G401 (cell line): ENCODE results near the gene PPARGC1A. TPM values are rescaled to one million over a fixed set of nuclear protein-coding genes. Genes with fewer than 3 reads are reported as not detected.

Source experiments
- DNase-seq: peaks from one replicate; pipeline ENCODE4 v3.0.0-alpha.2; 2015; ENCODE audit warnings: low spot score
- in situ Hi-C: cut with HindIII; loops from 2 replicates; pipeline ENCODE4 v1.10.0; 2016; ENCODE audit warnings: low sequenced_read_pairs, mixed read lengths
- total RNA-seq: library from RNA; depleted of rRNA; stranded (reverse); fragments of >200 nt; shearing (Covaris generic); gene quantifications from 2 replicates; pipeline ENCODE4 v1.2.3, GENCODE V29; 2014

Gene PPARGC1A
- total RNA-seq, 1 experiment from 2014 or later: not detected

DNA sequence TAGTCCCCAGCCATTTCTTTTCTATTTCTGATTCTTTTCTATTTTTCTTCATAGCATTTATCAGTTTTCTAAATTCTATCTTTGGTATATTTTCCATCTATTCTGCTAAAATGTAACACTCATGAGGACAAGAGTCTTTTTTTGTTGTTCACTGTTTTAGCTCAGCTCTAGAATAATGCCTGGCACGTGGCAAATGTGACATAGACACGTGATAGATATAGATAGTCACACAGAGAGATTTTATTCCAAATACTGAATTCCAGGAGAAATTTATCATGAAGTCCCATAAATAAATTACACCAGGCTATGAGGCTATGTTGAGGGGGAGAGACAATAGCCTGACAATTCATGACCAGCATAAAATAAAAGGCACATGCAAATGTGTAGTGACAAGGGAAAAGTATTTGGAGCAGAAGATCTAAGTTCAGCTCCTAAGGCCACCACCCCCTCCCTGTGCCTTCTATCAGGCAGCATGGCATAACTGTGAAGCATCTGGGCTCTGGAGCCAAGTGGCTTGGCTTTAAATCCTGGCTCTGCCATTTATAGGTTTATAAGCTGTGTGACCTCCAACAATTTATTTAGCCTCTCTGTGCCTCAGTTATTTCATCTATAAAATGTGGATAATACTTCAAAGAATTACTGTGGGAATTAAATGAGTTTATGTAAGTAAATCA, 25.7 kb upstream of the PPARGC1A start:
- in situ Hi-C loops: no loop called here
- DNase-seq: no peak

DNA sequence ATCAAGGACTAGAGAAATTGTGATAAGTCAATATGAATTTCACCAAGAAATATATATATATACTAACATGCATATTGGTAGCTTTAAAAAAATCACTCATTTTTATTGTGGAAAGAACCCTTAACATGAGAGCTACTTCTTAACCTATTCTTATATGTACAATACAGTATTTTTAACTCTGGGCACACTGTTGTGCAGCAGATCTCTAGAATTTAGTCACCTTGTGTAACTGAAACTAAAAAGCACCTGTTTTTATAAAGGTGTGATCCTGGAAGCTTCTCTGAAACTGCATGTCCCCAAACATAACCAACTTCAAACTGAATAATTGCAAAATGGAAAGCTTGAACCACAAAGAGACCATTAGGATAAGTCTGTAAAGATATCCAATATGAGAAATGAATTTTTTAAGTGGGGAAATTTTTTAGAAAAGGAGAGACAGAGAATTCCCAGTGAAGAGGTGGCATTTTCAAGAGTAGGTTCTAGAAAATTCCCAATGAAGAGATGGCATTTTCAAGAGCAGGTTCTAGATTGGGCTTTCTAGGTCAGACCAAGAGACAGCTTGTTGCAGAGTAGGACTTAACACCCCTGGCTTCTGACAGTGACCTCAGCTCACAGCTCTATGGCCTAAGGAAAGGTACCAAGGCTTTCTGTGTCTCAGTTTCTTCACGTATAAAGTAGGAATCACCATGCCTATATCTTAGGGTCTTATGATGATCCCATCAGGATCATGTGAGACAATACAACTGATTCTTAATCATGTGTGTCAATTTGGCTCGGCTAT, 22.0 kb upstream of the PPARGC1A start:
- in situ Hi-C loops: no loop called here
- no peak for DNase-seq

DNA sequence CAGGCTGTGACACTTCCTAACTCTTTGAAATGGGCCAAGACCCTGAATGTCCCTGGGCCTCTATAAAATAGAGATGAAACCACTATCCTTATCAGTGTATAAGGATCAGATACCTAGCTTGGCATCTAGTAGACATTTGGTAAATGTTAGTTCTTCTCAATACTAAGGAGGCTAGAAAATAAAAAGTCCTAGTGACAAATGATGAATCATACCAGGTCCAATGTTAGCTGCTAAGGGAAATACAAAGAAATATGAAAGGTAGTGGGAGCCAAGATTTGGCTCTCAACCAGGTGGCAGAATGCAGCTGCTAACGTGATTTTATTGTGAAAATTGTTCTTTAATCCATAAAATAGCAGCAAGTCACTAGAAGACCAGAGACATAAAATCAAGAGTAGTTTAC, 19.8 kb upstream of the PPARGC1A start:
- no peak for DNase-seq
- in situ Hi-C loops: no loop called here

DNA sequence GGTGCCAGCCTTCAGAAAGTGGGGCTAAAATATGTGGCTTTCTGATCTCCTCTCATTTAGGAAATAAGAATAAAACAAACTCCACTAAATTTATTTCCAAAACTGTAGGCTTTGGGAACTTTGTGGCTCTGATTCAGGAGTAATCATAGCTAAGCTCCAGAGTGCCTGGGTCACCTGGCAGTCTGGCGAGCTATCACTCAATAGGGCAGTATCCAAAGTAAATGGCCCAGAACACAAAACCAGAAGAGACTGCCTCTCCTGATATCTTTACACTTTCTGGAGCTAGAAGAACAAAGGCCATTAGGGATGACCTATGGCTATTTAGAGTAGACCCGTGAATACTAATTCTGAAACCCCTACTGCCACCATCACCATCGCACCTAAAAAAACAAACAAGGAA, 17.0 kb upstream of the PPARGC1A start:
- in situ Hi-C loops: no loop called here
- DNase-seq: no peak

DNA sequence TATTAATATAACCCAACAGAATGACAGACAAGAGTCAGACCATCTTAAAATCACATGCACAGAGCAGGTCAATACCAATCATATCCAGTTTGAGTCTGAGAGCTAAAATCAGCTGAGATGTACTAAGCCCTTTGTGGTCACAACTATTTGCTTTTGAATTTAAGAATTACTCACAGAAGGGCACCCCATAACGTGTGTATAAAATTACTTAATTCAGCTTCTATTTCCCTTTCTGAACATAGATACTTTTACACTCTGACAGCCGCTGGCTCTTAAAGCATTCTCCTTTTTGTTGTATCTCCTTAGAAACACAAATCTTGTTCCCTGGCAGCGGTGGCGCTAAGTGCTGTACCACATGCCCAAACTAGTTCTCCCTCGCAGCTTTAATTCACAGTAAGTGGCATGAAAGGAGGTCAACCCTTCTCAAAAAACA, 14.8 kb upstream of the PPARGC1A start:
- peak; percentile 35 for DNase-seq
- in situ Hi-C loops: no loop called here

DNA sequence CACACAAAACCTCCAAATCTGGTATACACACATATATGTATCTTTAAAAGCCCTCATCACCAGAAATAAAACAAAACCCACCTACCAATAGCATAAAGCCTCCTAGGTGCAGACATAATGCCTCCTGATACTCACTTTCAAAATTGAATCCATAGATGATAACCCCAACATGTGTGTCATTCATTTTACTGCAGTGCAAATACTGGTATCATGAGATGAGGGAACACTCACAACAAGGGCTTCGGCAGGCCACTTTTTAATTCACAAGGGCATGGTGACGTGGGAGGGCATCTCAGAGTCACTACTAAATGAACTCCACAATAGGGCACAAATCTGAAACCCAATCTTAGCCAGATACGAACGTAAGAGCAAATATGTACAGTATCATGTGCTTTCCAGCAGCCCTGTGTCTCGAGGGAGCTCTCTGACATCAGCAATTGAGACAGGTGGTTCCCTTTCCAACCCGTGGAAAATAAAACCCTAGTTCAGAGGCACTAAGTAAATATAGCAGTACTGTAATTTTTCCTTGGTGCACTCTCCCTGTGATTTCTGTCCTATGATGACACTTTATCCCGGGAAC, 14.1 kb upstream of the PPARGC1A start:
- in situ Hi-C loops: no loop called here

DNA sequence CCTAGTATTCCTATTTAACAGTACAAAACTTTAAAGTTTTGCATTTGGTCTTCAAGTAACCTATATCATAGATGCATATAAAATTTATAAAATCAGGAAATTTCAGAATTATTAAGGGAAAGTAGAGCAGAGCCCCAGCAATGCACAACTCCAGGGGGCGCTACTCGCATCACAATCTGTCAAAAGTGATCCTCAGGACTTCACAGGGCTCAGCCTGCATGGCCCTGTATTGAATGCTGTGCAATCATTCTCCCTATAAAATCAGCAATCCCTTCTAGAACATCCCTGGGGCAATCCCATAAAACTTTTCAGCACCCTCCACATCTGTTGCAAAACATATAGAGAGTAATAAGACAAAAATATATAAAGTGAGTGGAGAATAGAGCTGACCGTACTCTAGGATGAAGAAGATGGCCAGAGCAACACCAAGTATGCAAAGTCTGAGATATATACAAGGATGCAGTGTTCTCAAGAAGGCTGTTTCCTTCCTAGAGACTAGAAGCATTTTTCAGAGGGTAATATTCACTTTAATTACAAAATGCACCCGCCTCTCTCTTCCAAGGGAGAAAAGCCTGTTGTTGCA, 12.5 kb upstream of the PPARGC1A start:
- DNase-seq: no peak
- in situ Hi-C loops: no loop called here

More for the DNA sequence above, 14.1 kb upstream of the PPARGC1A start:
- no peak for DNase-seq

DNA sequence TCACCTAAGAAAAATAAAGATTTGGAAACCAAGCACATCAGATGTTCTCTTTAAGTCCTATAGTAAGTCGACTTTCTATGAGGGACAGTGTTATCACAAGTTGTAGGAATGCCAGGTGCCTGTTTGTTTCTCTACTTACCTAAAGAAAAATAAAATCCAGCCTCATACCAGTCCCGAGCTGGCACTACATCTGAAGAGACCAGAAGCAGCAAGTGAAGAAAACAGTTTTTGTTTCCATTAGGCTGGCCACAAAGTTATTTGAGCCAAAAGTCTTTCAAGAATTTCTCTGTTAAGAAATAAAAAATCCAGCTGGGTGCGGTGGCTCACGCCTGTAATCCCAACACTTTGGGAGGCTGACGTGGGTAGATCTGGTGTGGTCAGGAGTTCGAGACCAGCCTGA, 10.8 kb upstream of the PPARGC1A start:
- in situ Hi-C loops: no loop called here
- no peak for DNase-seq

DNA sequence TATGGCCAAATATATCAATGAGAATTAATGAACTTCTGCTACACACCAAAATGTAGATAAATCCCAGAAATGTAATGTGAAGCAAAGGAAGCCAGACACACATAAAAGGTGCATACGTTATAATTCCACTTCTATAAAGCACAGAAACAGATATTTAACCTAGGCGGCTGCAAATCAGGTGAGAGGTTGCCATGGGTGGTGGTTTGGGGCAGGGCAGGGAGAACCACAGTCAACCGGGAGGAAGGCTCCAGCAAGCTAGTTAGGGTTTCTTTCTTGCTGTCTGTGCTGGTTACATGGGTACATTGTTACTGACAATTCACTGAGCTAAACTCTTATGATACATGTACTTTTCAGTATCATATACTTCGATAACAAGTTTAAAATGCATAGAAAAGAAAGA, 9.7 kb upstream of the PPARGC1A start:
- in situ Hi-C loops: no loop called here
- DNase-seq: no peak

DNA sequence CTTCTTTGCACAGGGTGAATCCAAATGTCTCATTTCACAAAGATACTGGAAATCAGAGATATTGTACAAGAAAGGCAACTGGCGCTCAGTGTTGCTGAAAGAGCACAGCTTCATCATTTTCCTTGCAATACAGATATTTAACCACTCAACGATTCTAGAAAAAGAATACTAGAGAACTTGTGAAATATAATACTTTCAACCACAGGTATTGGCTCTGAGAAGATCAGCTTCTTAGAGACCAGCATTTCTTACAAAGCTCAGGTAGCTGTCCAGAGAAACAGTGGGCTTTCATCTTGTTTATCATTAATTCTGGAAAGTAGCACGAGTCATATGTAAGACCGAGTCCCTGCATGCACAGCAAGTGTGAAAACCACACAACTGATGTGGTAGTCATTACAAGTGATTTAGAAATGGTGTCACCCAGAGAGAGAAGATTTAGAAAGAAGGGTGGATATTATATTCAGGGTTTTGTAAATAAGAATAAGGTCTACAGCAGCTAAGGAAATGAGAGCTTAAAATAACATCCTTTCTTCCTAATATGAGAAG, 7.8 kb upstream of the PPARGC1A start:
- in situ Hi-C loops: no loop called here
- DNase-seq: no peak

DNA sequence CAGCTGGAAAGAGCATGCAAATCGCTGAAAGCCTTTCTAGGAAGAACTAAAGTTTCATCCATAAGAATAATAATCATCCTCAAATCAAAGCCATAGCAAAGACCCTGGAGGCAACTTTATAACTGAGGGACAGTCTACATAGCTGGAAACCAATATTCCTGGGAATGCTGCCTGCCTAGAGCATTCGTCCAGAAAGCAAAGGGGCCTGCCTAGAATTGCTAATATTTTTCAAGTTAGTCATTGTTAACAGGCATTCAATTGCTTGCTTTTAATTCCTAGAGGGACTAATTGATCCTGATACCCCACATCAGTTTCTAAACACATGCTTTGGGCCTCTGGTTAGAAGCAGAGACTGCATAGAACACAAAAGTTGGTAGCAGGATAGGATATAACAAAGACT, 4.2 kb upstream of the PPARGC1A start:
- DNase-seq: no peak
- in situ Hi-C loops: no loop called here

DNA sequence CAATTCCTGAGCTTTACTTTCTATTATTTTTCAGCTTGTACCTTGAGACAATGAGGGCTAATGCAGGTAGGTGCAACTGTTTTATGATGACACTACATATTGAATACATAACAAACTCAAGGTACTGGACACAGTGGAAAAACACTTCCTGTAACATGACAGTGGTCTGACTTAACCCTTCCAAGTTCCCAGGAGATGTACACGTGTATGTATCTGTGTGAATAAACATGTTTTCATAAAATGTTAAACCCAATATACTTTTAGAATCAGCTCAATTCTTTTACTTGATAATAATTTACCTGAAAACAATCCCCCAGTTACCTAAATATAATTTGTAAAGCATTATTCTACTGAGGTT, 1.2 kb upstream of the PPARGC1A start:
- in situ Hi-C loops: no loop called here
- no peak for DNase-seq

DNA sequence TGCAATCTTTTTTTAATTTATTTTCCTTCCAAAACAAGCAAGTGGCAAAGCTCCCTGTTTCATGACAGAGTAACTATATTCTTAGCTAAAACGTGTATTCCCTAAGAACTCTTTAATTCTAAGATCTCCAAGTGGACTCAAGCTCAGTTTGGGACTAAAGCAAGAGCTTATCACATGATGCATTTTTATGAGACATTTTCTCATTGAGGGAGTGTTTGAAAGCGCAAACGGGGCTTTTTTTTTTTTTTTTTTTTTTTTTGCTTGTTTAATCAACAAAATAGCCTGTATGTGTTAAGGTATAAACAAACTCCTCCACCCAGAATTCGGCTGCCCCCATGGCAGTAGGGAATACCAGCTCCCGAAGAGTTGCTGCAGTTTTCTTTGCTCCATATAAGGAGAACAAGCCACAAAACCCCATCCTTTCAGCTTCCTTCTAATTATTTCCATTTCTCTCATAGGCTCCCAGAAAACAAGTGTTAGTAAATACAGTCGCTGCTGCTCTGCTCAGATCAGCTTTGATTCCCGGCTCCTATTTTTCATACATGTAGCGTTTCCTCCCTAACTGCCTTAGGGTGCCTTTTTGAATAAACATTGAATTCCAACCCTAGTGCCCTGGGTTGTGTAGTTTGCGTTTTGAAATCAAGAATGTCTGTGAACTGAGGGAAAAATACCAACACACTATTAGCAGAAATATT, 669 bp upstream of the PPARGC1A start:
- in situ Hi-C loops: no loop called here
- DNase-seq: peak; percentile 64

DNA sequence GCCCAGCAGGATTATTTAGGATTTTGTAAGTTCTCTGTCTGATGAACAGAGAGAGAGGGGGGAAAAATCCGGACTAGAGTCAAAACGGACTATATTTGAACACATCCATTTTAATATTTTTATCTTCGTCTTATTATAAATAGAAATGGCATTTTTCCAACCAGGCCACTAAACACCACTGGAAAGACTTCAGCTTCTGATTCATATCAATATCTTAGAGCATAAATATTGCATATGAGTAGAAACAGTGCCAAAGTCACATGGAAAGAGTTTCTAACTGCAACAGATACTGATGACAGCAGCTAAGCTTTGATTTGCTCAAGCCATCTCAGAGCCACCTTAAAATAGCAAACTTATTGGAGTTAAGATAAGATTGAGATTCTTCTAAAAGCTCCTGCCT, 456 bp downstream of the PPARGC1A start:
- in situ Hi-C loops: no loop called here
- no peak for DNase-seq

DNA sequence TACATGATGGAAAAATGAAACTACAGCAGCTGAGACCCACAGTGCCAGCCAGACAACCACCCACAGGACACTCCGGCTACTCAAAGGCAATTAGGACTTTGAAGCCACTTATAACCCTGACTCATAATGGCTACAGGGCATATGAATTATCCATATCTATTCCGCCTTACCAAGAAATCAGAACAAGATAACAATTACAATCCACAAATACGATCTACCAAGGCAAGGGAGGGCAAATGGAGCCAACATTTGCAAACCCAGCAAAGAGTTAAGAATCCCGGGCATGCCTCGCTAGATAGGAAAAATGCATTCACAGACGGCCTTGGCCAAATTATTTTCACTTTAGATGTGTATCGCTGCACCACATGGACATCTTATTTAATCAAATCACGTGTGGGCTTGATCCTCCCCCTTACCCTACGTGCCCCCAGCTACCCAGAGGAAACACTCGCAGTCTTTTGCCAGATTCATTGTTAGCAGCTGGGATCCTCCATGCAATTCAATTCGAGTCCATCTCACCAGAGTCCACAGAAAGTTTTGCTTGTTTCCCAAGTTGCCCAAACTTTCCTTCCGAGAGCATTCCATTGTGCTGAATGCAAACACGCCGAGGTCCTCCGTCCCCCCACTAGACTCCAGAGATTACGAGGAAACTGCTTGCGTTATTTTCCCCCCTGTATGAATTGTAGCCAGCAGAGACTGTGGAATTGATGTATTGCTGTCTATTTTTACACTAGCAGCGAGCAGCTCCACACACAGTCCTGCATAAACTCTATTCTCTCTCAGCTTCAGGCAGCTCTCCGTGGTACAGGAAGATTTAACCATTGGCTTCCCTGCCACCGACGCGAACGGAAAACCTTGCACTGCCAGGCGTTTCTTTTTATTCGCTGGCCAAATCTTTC, 1.2 kb downstream of the PPARGC1A start:
- in situ Hi-C loops: no loop called here
- DNase-seq: peak; percentile 66

DNA sequence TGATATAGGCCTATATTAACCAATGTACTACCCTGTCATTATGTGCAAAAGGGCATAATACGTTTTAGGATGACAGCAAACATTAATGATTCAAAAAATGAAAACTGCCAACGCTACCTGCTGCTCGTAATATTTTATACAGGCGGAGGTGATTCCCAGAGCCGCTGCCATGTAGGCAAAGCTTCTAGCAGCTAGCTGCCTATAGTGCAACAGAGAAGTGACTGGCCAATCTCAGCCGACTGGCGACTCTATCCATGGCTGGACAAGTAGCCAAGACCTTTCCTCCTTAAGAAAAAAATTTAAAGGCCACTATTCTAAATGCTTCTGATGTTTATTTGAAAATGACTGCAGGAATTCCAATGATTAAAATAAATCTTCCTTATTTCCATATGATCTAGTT, 1.9 kb downstream of the PPARGC1A start:
- DNase-seq: peak; percentile 78
- in situ Hi-C loops: no loop called here

DNA sequence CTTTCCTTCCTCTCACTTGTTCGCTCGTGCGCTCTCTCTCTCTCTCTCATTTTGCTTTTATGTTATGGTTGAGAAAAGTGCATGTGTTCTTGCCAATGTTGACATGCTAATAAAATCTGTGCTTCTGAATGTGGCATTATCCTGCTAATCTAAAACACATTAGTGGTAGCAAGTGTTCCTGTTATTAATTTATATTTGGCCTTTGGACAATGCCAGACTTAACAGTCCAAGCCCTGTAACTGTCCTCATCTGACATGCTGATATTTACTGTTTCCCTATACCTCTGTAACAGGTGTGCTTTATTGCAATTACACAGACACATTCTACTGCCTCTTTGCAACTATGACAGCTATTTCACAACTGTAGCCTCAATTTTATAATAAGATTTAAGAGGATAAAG, 2.7 kb downstream of the PPARGC1A start:
- in situ Hi-C loops: no loop called here
- no peak for DNase-seq

DNA sequence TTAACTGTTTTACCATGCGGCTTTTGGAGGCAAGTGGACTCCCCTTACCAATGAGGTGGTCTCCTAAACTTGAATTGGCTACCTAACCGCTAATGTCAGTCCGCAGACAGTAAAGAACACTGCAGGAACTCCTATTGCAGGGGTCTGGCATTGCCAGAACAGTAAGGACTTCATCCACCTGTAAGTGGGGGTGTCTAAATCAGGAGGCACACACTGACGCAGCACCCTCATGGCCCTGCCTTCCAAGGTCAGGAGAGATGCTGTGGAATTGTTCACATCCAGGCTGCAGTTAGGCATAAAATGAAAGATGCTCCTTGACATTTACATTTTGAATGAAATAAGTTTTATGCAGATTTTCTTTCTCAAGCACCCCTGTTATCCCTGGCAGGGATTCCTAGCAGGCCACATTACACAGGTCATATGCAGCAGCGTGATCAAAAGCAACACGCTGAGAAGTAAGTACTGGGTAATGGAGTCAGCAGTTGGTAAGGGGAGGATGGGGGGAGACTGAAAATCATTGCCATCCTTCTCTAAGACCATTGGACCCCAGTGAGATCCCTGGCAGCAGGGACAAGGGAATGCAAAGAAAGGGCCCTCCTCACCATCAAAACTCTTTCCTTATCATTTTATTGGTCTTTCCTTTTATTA, 3.8 kb downstream of the PPARGC1A start:
- in situ Hi-C loops: no loop called here

More for the DNA sequence above, 3.8 kb downstream of the PPARGC1A start:
- DNase-seq: no peak
